ENCODE measurements around the gene TIMM50. TPM values are rescaled to one million over a fixed set of nuclear protein-coding genes. Genes with fewer than 3 reads are reported as not detected.

TIMM50 gene
- polyA plus RNA-seq, 4 donors, result 48.5 to 94.1 (median 74.2) TPM

- DNase-seq (ENCODE audit: low read depth in 4 of 4, low spot score in 3 of 4), result no peak
Observed at GRCh38 chr19:39524495-39524894, 43.9 kb downstream of the TIMM50 start.

GRCh38 chr19:39525205-39525604, 44.6 kb downstream of the TIMM50 start:
- DNase-seq (ENCODE audit: low read depth in 4 of 4, low spot score in 3 of 4), result no peak

- no peak for DNase-seq (ENCODE audit: low read depth in 4 of 4, low spot score in 3 of 4)
Observed at GRCh38 chr19:39531834-39532232, 51.2 kb downstream of the TIMM50 start.

DNA sequence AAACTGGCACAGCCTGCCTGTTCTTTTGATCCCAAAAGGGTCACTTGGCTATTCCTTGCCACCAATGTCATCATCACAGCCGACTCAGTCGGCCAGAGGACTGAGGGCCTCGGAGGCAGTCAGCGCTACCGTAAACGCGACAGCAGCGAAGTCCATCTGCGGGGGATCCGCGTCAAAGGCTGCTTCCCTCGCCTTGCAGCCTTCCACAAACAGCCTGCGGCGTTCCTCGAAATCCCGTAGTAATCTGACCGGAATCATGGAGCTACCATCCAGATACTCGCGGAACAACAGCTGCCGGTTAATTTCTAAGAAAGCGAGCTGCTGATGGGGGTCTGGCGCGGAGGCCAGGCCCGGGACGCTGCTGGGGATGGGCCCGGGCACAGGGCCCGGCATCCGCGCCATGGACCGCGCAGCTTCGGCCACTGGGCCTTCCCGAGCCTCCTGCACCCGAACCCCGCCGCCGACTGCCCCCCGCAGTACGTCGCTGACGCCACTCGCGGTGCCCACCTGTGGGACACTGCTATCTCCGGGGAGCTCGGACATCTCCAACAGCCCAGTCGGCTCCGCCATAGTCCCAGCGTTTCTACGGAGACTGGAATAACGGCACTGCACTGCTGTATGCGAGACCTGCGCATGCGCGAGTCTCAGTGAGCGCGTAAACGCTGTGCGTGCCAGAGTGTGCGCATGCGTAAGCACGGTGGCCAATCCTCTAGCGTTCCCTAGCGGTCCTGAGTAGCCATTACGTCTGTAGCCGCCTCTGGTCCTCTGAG, 51.8 kb downstream of the TIMM50 start, which contains the start of gene EID2B:
TSS of gene EID2B (minus strand) at position 620 of the 770 bp plus-strand sequence. CDS start at position 570, 50 bp downstream.
- peak; percentile 91 to 96 (median 94) for DNase-seq (ENCODE audit: low read depth in 4 of 4, low spot score in 3 of 4)

DNA sequence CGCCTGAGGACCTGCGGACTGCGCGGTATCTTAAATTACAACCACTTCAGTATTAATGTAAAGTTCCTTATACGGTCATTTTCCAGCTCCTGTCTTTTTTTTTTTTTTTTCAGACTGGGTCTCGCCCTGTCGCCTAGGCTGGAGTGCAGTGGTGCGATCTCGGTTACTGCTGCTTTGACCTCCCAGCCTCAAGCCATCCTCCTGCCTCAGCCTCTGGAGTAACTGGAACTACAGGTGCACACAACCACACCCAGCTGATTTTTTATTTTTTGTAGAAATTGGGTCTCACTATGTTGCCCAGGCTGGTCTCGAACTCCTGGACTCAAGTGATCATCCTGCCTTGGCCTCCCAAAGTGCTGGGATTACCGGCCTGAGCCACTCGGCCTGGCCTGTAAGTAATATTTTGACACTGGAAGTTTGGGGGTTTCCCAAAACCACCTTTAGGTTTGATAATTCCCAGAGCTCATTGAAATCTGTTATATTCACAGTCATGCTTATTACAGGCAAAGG, 52.4 kb downstream of the TIMM50 start:
- DNase-seq (ENCODE audit: low read depth in 4 of 4, low spot score in 3 of 4), result no peak

- DNase-seq (ENCODE audit: low read depth in 4 of 4, low spot score in 3 of 4), result no peak
Observed at GRCh38 chr19:39533791-39534190, 53.2 kb downstream of the TIMM50 start.

GRCh38 chr19:39539165-39539517, 58.5 kb downstream of the TIMM50 start:
- DNase-seq (ENCODE audit: low read depth in 4 of 4, low spot score in 3 of 4), result no peak

DNA sequence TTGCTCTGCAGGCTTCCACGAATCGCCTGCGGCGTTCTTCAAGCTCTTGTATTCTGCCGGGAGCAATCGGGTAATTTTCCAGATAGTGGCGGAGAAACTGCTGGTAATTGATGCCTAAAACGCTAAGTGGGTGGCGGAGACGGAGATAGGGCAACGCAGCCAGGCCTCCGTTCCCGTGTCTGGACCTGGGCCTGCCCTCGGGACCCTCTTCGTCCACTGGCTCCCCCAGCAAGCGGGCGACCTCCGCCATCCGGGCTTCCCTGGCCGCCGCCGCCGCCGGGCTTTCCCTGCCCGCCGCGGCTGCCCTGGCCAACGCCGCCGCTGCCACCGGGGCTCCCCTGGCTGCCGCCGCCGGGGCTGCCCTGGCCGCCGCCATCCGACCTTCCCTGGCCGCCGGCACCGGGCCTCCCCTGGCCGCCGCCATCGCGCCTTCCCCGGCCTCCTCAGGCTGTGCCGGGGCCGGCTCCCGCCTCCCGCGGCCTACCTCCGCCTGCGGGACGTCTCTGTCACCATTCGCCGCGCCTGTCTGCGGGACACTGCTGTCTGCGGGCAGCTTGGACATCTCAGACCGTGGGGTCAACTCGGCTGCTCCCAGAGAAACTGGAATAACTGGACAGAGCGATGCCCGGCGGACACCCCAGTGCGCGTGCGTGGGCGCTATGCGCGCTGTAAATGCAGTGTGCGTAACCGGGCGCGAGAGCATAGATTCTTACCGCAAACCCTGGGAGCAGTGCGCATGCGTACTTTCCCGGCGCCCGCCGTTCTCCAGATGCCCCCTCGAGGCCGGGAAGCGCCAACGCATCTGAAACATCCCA, 59.1 kb downstream of the TIMM50 start, which contains the start of gene EID2:
TSS of gene EID2 (minus strand) at position 644 of the 815 bp plus-strand sequence. CDS start at position 562, 82 bp downstream.
- DNase-seq (ENCODE audit: low read depth in 4 of 4, low spot score in 3 of 4), result peak; percentile 82 to 91 (median 88)

DNA sequence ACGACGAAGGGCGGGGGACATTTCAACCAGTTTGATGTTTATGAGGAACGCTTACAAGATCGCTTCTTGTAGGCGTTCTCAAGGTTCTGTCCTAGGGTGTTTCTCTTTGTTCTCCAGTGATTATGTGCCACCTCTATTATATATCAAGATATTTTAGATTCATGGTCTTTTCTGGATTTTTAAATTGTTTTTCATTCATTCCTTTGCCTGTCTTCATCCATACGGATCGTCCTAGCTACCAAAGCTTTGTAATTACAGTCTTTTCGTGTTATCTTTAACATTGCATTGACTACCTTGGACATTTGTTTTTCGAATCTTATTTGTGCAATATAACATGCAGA, 59.7 kb downstream of the TIMM50 start:
- no peak for DNase-seq (ENCODE audit: low read depth in 4 of 4, low spot score in 3 of 4)

Other genes starting within 250 kb of the TIMM50 start
- gene IFNL3, start 235.8 kb upstream of the TIMM50 start, polyA plus RNA-seq (ENCODE audit: insufficient read length in 4 of 4), result not detected
- under 1 TPM in 1 of 4 donors, not detected in 3; 0.34 TPM for gene IFNL4, start 232.0 kb upstream of the TIMM50 start, polyA plus RNA-seq (ENCODE audit: insufficient read length in 4 of 4)
- gene IFNL2, start 212.4 kb upstream of the TIMM50 start, polyA plus RNA-seq (ENCODE audit: insufficient read length in 4 of 4), result not detected
- gene IFNL1, start 184.4 kb upstream of the TIMM50 start, polyA plus RNA-seq (ENCODE audit: insufficient read length in 4 of 4), result not detected
- gene LRFN1, start 160.0 kb upstream of the TIMM50 start, polyA plus RNA-seq (ENCODE audit: insufficient read length in 4 of 4), result 1 to 10 TPM; 1.2 to 2.0 (median 1.7) TPM
- 10 to 100 TPM; 22.1 to 23.8 (median 22.1) TPM for gene GMFG, start 144.8 kb upstream of the TIMM50 start, polyA plus RNA-seq (ENCODE audit: insufficient read length in 4 of 4)
- 100 to 1,000 TPM in 3 of 4 donors, 10 to 100 TPM in 1; 89.6 to 139 (median 111) TPM for gene SAMD4B, start 138.4 kb upstream of the TIMM50 start, polyA plus RNA-seq (ENCODE audit: insufficient read length in 4 of 4)
- 10 to 100 TPM; 53.9 to 76.8 (median 65.2) TPM for gene PAF1, start 89.7 kb upstream of the TIMM50 start, polyA plus RNA-seq (ENCODE audit: insufficient read length in 4 of 4)
- gene MED29, start 89.5 kb upstream of the TIMM50 start, polyA plus RNA-seq (ENCODE audit: insufficient read length in 4 of 4), result 10 to 100 TPM; 34.1 to 42.3 (median 38.4) TPM
- gene ZFP36, start 74.0 kb upstream of the TIMM50 start, polyA plus RNA-seq (ENCODE audit: insufficient read length in 4 of 4), result 100 to 1,000 TPM in 1 of 4 donors, 10 to 100 TPM in 3; 18.4 to 945 (median 37.0) TPM
- 100 to 1,000 TPM in 1 of 4 donors, 10 to 100 TPM in 3; 67.3 to 130 (median 90.1) TPM for gene PLEKHG2, start 68.2 kb upstream of the TIMM50 start, polyA plus RNA-seq (ENCODE audit: insufficient read length in 4 of 4)
- 1,000 to 10,000 TPM; 1,121 to 1,373 (median 1,329) TPM for gene RPS16, start 44.9 kb upstream of the TIMM50 start, polyA plus RNA-seq (ENCODE audit: insufficient read length in 4 of 4)
- 100 to 1,000 TPM; 112 to 158 (median 132) TPM for gene SUPT5H, start 35.3 kb upstream of the TIMM50 start, polyA plus RNA-seq (ENCODE audit: insufficient read length in 4 of 4)
- under 1 TPM; 0.33 to 0.78 (median 0.64) TPM for gene DLL3, start 18.1 kb downstream of the TIMM50 start, polyA plus RNA-seq (ENCODE audit: insufficient read length in 4 of 4)
- gene SELENOV, start 34.3 kb downstream of the TIMM50 start, polyA plus RNA-seq (ENCODE audit: insufficient read length in 4 of 4), result 1 to 10 TPM; 3.2 to 8.2 (median 5.5) TPM
- 1 to 10 TPM; 4.2 to 5.3 (median 4.5) TPM for gene EID2B, start 52.0 kb downstream of the TIMM50 start, polyA plus RNA-seq (ENCODE audit: insufficient read length in 4 of 4)
- 10 to 100 TPM; 16.2 to 24.3 (median 20.1) TPM for gene EID2, start 59.3 kb downstream of the TIMM50 start, polyA plus RNA-seq (ENCODE audit: insufficient read length in 4 of 4)
- gene LGALS13, start 121.7 kb downstream of the TIMM50 start, polyA plus RNA-seq (ENCODE audit: insufficient read length in 4 of 4), result not detected
- gene LGALS16, start 175.1 kb downstream of the TIMM50 start, polyA plus RNA-seq (ENCODE audit: insufficient read length in 4 of 4), result not detected
- gene LGALS14, start 223.6 kb downstream of the TIMM50 start, polyA plus RNA-seq (ENCODE audit: insufficient read length in 4 of 4), result not detected